CD4-positive, alpha-beta T cell treated with Interleukin-6 at 100 ng/mL for 8 hours (primary cell): ENCODE measurements around the gene ASAH2.
A peak's percentile ranks its signal among the peaks of the same experiment; 100 is the strongest.
"Not testable (repeated sequence)": the region's sequence is repeated elsewhere in the genome, so short reads cannot be mapped to it uniquely, and the experiment has no call there.

ENCODE experiments used
- DNase-seq: peaks from one replicate; pipeline ENCODE4 v3.0.0-alpha.2; 2020; ENCODE audit warnings: mixed read lengths, low spot score

The ASAH2 gene

DNA sequence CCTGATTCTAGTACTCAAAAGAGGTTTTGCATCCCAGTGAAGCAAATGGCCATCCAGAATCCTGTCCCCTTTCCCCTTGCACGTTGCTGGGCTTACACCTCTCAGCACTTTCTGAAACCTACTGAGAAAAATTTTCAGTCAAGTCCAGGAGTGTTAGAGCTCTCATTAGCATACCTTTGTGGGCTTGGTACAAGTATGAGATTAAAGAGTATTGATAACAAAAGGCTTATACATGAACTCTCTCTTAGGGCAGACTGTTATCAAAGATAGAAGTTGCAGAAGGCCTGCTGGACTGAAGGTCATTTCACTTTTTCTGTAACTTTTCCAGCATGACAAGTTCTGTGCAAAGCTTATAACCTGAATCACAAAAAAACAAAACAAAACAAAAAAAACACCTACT lies at the start of gene ASAH2:
ASAH2 (minus strand) TSS at position 123 of the 400 bp plus-strand sequence. CDS start 2,906 bp downstream, outside the sequence.
- no peak for DNase-seq

DNA sequence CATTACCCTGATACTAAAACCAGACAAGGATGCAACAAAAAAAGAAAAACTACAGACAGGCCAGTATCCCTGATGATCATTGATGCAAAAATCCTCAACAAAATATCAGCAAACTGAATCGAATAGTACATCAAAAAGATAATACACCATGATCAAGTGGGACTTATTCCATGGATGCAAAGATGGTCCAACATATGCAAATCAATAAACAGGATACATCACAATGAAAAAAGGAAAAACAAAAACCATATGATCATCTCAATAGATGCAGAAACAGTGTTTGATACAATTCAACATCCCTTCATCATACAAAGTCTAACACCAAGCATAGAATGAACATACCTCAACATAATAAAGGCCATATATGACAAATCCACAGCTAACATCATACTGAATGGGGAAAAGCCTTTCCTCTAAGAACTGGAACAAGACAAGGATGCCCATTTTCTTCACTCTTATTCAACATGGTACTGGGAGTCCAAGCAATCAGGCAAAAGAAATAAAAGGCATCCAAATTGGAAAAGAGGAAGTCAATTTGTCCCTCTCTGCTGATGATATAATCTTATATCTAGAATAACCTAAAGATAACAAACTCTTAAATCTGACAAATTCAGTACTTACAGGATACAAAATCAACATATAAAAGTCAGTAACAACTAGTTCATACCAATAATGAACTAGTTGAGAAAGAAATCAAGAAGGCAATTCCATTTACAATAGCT lies 48.8 kb upstream of the ASAH2 start:
- DNase-seq: no peak

DNA sequence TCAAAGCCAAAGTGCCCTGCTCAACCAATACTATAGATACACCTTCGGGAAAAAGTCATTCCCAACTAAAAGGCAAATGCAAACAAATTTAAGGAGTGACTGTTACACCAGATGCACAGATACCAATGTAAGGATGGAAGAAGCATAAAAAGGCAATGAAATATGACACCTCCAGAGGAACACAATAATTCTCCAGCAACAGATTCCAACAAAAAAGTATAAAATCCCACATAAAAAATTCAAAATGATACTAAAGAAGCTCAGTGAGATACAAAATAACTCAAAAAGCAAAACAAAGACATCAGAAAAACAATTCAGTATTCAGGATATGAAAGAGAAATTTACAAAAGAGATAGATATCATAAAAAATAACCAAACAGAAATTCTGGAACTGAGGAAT lies 44.1 kb upstream of the ASAH2 start:
- no peak for DNase-seq

DNA sequence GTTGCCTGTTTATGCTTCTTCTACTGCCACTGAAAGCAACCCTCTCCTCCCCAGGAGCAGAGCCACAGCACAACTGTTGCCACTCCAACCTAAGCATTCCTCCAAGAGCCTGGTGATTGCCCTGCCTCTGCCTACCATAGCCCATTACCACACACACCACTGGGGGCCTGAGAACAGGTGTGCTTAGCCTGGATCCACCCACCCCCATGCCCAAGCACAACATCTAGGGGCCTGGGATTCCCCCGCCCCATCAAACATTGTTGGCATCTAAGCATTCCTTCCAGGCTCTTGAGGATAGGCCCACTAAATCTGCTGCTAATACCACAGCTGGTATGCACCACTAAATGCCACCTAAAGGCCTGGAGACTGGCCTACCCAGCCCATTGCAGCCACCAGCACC lies 43.3 kb upstream of the ASAH2 start:
- DNase-seq: no peak

DNA sequence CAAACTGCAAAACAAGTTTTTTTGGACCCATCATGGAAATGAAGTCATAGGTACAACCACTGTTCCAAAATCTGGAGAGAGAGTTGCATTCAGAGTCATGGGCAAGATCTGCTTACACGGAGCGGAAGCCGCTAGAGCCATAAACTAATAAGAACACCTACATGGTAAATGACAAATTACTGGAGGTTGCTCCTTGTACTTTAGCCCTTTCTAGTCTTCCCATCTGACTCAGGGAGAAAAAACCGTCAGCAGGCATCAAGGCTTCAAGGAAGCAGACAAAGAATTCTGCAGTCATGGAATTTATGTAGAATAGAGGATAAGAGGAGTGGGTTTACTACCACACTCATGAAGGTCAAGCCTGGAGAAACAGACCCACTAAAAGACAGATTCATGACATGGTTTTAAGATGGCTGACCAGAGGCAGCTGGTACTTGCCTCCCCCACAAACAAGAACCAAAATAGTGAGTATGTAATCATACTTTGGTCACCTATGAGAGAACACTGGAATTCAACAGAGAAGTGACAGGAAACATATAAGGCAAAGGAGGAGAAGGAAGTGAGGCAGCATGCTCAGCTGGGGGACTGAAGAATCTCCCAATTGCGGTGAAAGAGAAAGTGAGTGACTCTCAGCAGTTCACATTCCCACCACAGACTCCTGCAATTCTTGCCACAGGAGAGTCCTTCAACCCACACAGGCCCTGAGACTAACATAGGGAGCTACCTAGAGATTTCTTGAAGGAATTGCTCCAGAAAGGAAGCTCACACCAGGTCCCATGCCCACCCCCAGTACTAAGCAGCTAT lies 42.4 kb upstream of the ASAH2 start:
- no peak for DNase-seq

DNA sequence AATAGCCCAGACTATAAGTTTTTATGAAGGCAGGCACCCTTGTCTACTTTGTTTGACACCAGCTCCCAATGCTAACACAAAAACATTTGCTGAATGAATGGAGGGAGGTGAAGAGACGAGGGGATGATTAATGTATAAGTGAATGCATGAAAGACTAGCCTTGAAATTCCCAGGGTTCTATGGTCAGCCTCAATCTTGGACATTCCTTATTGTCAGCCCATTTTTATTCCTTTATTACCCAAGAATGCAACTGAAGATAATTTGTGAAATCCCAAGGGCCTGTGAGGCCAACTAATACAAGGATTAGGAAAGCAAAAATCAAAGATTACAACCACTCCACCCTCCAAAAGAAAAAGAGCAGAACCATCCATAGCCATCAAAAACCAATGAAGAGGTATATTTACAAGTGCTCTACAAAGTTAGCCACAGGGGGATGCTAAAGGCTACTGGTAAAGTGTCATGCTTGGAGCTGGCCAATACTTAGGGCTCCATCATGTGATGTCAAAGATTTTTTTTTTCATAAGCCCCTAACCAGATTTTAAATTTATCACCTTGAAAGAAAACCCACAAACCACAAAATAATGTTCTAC lies 40.0 kb upstream of the ASAH2 start:
- DNase-seq: no peak

DNA sequence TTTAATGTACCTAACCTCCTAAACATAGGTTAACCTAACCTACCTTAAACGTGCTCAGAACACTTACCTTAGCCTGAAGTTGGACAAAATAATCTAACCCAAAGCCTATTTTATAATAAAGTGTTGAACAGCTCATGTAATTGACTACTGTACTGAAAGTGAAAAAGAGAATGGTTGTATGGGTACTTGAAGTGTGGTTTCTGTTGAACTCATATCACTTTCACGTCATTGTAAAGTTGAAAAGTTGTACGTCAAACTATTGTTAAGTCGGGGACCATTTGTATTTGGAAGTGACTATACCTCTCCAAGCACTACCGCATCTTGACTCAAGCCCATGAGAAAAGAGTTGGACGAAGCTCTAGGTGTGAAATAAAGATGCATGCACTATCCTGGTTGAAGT lies 37.9 kb upstream of the ASAH2 start:
- no peak for DNase-seq

DNA sequence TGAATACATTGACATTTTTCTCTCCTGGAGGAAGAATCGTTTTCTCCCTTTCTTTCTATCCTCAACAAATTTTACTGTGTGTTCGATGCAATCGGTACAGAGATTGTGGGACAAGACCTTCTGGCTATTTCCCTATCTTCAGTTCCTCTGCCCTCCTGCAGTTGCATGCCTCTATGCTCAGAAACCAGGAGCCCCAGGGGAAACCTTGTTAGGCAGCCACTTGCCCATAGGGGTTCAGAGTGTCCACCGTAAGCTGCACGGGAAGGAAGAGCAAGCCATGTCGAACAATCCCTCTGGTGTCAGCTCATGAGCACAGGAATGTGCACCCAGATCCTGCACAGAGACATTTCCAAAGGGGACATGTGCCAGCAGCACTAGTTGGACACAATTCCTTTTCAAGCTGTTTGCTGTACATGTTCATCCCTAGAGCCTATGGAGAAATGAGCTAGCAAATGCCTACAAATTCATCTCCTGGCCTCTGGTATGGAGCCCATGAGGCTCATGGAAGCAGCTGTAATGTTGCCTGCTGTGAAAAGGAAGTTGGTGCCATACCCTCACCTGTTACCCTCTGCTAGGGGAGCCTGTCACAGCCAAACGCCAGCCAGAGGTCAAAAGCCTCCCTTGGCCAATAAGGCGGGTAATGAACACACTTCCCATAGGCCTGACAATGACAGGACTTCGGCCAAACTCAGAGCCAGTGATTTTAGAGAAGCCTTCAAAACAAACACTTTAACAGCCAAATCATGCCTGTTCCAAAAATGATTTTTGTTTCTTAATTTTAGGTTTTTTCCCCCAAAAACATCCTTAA lies 35.9 kb upstream of the ASAH2 start:
- DNase-seq: no peak

DNA sequence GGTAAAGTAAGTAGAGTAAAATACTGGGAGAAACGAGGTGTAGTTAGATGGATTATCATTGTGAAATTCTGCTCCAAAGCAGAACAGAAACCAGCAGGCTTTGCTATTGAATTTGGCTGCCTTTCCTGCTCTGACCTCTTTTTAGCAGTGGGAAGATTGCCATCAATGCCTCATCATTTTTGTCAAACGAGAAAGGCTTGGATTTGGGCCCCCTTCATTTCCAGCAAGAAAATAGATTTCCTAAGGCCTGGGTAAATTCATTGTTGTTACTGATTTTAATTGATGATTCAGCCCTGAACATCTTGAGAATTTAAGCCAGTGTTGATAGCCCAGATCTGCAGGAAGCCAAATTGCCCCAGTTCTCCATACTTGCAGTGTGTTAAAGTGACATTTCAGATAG lies 35.2 kb upstream of the ASAH2 start:
- no peak for DNase-seq

DNA sequence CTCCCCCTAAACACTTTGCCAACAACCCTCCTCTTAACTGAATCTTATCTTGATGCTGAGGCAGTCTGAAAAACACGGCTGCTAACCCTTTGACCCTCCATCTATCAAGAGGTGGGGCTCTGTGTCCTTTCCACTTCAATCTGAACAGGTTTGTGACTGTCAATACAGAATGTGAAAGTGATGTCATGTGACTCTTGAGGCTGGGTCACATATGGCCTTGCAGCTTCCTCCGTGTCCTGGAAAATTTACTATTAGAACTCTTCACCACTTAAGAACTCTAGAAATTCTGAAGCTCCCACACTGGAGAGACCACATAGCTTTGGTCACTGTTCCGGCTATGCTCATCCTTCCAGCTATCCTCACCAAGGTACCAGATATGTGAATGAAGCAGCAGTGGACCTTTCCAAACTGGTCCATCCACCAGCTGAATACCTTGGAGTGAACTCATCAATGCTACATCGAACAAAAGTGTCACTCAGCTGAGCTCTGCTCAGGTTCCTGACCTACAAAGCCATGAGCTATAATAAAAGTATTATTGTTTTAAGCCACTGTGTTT lies 30.7 kb upstream of the ASAH2 start:
- DNase-seq: no peak

DNA sequence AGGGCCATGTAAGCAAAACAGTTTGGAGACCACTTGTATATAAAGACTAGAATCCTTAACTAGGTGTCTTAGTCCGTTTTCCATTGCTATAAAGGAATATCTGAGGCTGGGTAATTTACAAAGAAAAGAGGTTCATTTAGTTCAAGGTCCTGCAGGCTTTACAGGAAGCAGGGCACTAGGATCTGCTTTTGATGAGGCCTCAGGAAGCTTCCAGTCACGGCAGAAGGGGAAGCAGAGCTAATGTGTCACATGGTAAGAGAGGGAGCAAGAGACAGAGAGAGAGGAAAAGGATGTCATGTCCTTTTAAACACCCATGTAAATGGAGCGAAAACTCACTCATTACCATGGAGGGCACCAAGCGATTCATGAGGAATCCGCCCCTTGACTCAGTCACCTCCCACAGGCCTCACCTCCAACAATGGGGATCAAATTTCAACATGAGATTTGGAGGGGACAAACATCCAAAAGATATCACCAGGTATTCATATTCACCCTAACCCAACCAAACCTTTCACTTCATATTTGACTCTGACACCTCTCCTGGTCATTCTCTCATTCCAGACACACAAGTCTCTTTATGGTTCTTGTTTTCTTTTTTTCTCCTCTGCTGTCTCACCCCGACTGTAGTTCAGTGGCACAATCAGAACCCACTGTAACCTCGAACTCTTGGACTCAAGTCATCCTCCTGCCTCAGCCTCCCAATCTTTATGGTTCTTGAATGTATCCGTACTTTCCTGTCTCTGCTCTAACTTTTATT lies 30.1 kb upstream of the ASAH2 start:
- no peak for DNase-seq

DNA sequence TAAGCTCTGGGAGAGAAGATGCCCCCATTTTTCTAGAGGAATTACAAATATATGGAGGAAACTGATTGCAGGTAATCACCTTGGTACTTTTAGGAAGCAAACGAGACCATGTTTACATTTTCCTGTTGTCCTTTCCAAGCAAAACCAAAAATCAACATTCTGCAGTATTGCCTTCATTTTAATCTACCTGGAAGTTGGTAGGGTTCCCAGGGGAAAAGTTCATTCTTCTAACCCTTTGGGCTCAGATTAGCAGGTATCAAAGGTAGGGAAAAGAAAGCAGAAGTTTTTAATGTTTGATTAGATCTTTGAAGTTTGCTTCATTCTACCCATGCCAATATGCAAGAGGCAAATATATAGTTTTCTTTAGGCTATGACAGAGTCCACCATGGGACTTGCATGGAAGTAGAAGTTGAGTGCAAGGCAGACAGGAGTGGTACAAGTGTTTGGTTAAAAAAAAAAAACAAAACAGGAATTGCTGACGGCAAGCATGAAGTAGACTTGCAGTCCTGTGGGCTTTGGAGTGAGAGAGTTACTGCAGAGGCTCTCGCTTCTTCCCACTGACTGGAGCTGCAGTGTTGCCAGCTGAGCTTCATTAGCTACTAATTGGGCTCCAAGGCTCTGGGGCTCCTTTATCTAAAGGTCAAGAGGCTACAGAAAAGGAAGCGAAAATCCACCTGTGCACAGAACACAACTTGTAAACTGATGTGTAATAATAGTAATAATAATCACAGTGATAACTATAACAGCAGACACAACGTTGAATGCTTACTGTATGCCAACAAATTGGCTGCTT lies 28.9 kb upstream of the ASAH2 start:
- DNase-seq: no peak

DNA sequence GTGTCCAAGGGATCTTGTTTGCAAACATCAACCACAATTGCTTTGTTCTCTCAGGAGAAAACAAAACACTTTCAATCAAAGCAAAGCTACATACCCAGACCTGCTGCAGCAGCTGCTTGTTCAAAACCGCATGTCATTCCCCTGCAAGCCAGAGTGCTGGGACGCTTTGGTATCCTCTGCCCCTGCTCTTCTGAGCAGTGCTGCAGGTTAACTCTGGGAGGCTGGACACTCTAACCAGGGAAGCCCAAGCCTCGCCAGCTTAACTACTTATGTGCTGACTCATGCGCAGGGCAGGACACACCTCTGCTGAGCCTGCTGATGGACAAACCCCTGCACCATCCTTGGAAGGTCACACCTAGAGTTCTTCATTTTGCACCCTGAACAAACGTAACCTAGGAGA lies 28.2 kb upstream of the ASAH2 start:
- DNase-seq: no peak

DNA sequence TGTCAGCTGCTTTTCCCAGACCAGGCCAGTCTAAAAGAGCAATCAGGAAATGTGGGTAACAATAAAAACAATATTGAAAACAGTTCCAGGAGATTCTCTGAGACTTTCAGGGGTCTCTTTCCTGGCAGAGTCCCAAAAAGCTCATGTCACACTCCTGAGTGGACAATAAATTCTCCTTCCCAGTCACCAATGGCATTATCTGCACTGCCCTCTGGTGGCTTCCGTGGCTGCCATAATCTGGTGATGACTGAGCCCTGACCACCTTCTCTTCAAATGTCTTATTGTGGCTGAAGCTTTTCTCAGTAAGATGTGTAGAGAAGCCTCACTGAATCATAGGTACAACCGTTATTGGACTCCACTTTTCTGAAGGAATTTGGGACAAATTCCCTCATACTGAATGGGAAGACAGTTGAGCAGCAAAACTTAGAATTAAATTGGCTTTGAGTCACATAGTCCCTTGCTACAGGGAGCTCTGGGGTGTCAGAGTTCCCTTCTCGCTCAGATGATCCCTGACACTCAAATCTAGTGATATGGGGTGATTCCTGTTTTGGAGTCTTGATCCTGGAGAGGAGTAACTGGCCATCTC lies 24.4 kb upstream of the ASAH2 start:
- DNase-seq: peak; percentile 14

DNA sequence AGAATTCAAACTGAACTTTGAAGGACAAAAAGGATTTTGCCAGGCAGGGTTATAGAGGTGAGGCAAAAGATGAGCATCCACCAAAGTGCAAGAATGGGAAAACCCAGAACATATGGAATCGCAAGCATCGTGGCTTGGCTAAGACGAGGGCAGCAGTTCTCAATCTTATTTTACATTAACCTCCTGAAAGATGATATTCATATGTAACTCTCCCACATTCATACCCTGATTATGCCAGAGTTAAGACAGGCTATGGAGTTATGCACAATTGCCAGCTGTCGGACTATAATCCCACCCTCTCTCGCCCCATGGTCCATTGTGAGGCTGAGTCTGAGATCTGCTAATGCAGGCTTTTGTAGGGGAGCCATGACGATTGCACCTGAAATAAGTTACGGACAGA lies 21.2 kb upstream of the ASAH2 start:
- DNase-seq: no peak

DNA sequence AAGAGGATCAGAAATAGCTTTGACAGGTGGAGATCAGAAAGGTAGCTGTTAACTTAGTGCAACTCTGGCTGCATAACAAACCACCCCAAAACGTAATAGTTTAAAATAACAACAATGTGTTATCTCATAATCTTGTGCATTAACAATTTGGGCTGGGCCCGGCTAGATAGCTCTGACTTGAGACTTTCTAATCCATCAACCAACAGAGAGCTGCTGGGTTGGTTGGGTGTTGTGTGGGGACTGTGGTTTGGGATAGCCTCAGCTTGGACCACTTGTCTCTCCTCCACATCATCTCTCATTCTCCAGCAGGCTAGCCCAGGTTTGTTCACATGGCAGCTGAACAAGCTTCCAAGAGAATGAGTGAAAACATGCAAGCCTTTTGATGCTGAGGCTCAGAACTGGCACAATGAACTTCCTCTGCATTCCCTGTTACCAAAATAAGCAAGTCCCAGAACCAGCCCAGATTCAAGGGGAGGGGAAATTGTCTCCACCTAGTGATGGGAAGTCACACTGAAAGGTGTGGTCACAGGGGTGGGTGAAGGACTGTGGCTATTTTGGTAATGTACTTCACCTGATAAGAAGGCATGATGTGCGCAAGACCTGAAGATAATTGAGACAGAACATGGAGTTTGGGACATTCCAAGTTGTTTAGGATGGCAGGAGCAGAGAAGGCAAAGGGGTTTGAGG lies 20.4 kb upstream of the ASAH2 start:
- DNase-seq: no peak

DNA sequence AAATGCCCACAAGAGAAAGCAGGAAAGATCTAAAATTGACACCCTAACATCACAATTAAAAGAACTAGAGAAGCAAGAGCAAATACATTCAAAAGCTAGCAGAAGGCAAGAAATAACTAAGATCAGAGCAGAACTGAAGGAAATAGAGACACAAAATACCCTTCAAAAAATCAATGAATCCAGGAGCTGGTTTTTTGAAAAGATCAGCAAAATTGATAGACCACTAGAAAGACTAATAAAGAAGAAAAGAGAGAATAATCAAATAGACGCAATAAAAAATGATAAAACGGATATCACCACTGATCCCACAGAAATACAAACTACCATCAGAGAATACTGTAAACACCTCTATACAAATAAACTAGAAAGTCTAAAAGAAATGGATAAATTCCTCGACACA lies 16.6 kb upstream of the ASAH2 start:
- DNase-seq: not testable (repeated sequence)

DNA sequence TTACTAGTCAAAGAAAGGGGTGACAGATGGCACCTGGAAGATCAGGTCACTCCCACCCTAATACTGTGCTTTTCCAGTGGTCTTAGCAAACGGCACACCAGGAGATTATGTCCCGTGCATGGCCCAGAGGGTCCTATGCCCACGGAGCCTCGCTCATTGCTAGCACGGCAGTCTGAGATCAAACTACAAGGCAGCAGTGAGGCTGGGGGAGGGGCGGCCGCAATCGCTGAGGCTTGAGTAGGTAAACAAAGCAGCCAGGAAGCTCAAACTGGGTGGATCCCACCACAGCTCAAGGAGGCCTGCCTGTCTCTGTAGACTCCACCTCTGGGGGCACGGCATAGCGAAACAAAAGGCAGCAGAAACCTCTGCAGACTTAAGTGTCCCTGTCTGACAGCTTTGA lies 11.3 kb upstream of the ASAH2 start:
- DNase-seq: not testable (repeated sequence)

DNA sequence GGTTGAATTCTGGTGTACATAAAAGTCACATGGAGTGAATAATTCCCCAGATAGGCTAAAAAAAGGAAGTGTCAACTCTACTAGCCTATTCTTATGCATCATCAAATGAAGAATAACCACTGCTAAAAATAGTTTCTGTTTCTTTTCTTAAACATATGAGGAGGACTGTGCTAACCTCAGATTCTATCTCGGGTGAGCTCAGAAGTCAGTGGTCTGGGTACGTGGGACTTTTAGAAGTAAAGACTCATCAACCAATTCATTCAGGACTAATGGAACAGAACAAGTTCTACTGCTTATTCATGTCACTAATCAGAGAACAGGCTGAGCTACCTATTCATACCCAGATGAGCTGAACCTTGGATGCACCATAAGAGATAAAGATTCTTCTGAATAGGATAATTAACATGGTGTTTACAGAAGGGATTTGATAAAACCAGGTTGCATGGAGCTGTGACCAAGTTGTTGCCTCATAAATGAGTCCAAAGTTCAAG lies 9.5 kb upstream of the ASAH2 start:
- DNase-seq: no peak
